Endothelial cell (in vitro differentiated cells): ENCODE data around the gene GALNT16. TPM values are rescaled to one million over a fixed set of nuclear protein-coding genes. Genes with fewer than 3 reads are reported as not detected.

Source experiments
- DNase-seq: peaks from one replicate; pipeline ENCODE4 v3.0.0; 2021; ENCODE audit warnings: low spot score
- H3K27ac Mint-ChIP-seq: one replicate; pipeline ENCODE4 v1.8.0; 2021; ENCODE audit warnings: mixed read lengths, inconsistent platforms; ENCODE audit not compliant: unreplicated experiment
- H3K27me3 Mint-ChIP-seq: one replicate; pipeline ENCODE4 v1.8.0; 2021; ENCODE audit warnings: mild to moderate bottlenecking, moderate library complexity, mixed read lengths, inconsistent platforms; ENCODE audit not compliant: unreplicated experiment
- H3K36me3 Mint-ChIP-seq: one replicate; pipeline ENCODE4 v1.8.0; 2021; ENCODE audit warnings: mild to moderate bottlenecking, low read depth, mixed read lengths, inconsistent platforms; ENCODE audit not compliant: unreplicated experiment
- H3K4me1 Mint-ChIP-seq: one replicate; pipeline ENCODE4 v1.8.0; 2021; ENCODE audit warnings: mild to moderate bottlenecking, mixed read lengths, inconsistent platforms; ENCODE audit not compliant: unreplicated experiment
- H3K4me3 Mint-ChIP-seq: one replicate; pipeline ENCODE4 v1.8.0; 2021; ENCODE audit warnings: mild to moderate bottlenecking, mixed read lengths, inconsistent platforms; ENCODE audit not compliant: unreplicated experiment
- H3K9me3 Mint-ChIP-seq: one replicate; pipeline ENCODE4 v1.8.0; 2021; ENCODE audit warnings: mixed read lengths, inconsistent platforms; ENCODE audit not compliant: unreplicated experiment
- total RNA-seq: library from RNA; stranded (reverse); fragmentation: NEBNext Ultra II Directional; extraction: Animal tissue kit (Norgen Biotek cat#: 25700); gene quantifications from one replicate; pipeline ENCODE4 v1.2.1, GENCODE V29; 2021; ENCODE audit not compliant: unreplicated experiment
- TF ChIP-seq, protein P1 (sequence below): fragments of 200-600 bp; sonication (generic); IDR thresholded peaks from one replicate; pipeline ENCODE4 v1.5.0; 2021; ENCODE audit warnings: antibody characterized with exemption; ENCODE audit not compliant: unreplicated experiment

Gene GALNT16
- total RNA-seq, 1 donor from 2014 or later = 2.8 TPM

DNA sequence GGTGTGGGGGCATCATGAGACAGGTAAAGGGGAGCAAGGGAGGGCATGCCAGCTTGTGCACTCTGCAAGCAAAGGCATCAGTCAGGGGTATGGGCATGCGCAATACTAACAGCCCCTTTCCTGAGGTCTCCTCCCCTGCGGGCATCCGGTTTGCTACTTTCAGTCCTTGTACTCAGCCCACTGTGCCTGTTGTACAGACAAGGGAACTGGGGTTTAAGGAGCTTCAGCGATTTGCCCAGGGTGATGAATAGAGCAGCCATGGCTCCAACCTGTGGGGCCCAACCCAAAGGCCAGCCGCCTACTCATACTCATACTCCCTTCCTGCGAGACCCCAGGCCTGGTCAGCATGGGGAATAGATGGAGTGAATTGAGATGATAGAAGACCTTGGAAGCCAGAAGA, 66.7 kb downstream of the GALNT16 start:
- TF ChIP-seq, protein P1, sequence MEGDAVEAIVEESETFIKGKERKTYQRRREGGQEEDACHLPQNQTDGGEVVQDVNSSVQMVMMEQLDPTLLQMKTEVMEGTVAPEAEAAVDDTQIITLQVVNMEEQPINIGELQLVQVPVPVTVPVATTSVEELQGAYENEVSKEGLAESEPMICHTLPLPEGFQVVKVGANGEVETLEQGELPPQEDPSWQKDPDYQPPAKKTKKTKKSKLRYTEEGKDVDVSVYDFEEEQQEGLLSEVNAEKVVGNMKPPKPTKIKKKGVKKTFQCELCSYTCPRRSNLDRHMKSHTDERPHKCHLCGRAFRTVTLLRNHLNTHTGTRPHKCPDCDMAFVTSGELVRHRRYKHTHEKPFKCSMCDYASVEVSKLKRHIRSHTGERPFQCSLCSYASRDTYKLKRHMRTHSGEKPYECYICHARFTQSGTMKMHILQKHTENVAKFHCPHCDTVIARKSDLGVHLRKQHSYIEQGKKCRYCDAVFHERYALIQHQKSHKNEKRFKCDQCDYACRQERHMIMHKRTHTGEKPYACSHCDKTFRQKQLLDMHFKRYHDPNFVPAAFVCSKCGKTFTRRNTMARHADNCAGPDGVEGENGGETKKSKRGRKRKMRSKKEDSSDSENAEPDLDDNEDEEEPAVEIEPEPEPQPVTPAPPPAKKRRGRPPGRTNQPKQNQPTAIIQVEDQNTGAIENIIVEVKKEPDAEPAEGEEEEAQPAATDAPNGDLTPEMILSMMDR = no peak
- Mint-ChIP-seq H3K27me3 (peaks cover 6% of the 10 kb centered on the region), H3K27ac (no peak overlapping the region), H3K4me3 (no peak overlapping the region), H3K9me3 (no peaks in the 10 kb centered on the region), H3K4me1 (peaks cover 2% of the 10 kb centered on the region), H3K36me3 (no peaks in the 10 kb centered on the region)
- DNase-seq = no peak

- Mint-ChIP-seq H3K9me3 (no peaks in the 10 kb centered on the region), H3K36me3 (no peaks in the 10 kb centered on the region)
Observed at GRCh38 chr14:69327507-69327906, 67.5 kb downstream of the GALNT16 start.

GRCh38 chr14:69328317-69328716, 68.4 kb downstream of the GALNT16 start:
- Mint-ChIP-seq H3K27me3 (peaks cover 6% of the 10 kb centered on the region), H3K4me1 (no peaks in the 10 kb centered on the region), H3K36me3 (no peaks in the 10 kb centered on the region), H3K4me3 (no peak overlapping the region), H3K27ac (no peak overlapping the region), H3K9me3 (no peaks in the 10 kb centered on the region)
- TF ChIP-seq, protein P1 = no peak
- no peak for DNase-seq

More at GRCh38 chr14:69327507-69327906, 67.5 kb downstream of the GALNT16 start:
- H3K27me3 Mint-ChIP-seq = peaks cover 6% of the 10 kb centered on the region
- H3K4me3 Mint-ChIP-seq = no peak overlapping the region
- no peak for DNase-seq
- TF ChIP-seq, protein P1 = no peak
- H3K27ac Mint-ChIP-seq = no peak overlapping the region
- H3K4me1 Mint-ChIP-seq = no peaks in the 10 kb centered on the region

GRCh38 chr14:69328765-69329164, 68.8 kb downstream of the GALNT16 start:
- H3K27me3 Mint-ChIP-seq = peaks cover 6% of the 10 kb centered on the region
- TF ChIP-seq, protein P1 = no peak
- no peaks in the 10 kb centered on the region for H3K36me3 Mint-ChIP-seq
- H3K4me3 Mint-ChIP-seq = no peak overlapping the region
- DNase-seq = no peak
- no peaks in the 10 kb centered on the region for H3K4me1 Mint-ChIP-seq
- H3K27ac Mint-ChIP-seq = no peak overlapping the region
- no peaks in the 10 kb centered on the region for H3K9me3 Mint-ChIP-seq

DNA sequence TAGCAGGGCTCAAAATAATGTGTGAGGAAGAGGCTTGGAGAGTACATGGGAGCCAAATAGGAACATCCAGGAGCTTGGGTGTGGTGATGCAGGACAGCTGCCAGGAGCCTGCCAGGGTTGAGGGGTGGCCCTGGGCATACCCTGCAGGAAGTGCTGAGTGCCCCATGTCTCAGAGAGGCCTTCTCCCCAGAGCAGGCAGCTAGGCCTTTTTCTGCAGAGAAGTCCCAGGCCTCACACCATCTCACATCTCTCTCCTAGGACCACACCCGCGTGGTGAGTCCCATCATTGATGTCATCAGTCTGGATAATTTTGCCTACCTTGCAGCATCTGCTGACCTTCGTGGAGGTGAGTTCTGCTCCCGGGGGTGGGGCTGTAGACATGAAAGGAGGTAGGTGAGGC, 71.2 kb downstream of the GALNT16 start:
- Mint-ChIP-seq H3K36me3 (no peaks in the 10 kb centered on the region), H3K9me3 (no peaks in the 10 kb centered on the region), H3K4me3 (no peak overlapping the region), H3K4me1 (no peaks in the 10 kb centered on the region), H3K27ac (no peak overlapping the region), H3K27me3 (peaks cover 5% of the 10 kb centered on the region)
- DNase-seq = no peak
- TF ChIP-seq, protein P1 = no peak
